Panc1 (cell line): Measurements from ENCODE around the gene TTYH2. TPM values are rescaled to one million over a fixed set of nuclear protein-coding genes. Genes with fewer than 3 reads are reported as not detected.

Source experiments
- ATAC-seq: fragments of 200-7000 bp; cut with Tn5 transposase; 2 replicates; pipeline ENCODE4 v1.9.1; 2020; ENCODE audit warnings: mild to moderate bottlenecking, moderate library complexity
- BruUV-seq: library from RNA; stranded (reverse); fragments of 400-500 nt; replicated peaks from 2 replicates; lab custom pipeline; 2021; lab: Mats Ljungman, UMichigan
- CTCF ChIA-PET: fragments of 300-600 bp; sonication (Branson Sonifier 250); formaldehyde crosslinking; loops from one replicate; lab custom pipeline; 2022; ENCODE audit warnings: antibody characterized with exemption; lab: Charles Lee
- POLR2A ChIA-PET: fragments of 300-600 bp; sonication (Branson Sonifier 250); formaldehyde crosslinking; loops from one replicate; lab custom pipeline; 2022; ENCODE audit warnings: antibody characterized with exemption; lab: Charles Lee
- DNase-seq: peaks from one replicate; pipeline ENCODE4 v3.0.0-alpha.2; 2010; ENCODE audit warnings: low read depth, low spot score
- H3K27ac ChIP-seq: 2 replicates; pipeline ENCODE4 v1.5.1; 2011; ENCODE audit warnings: mild to moderate bottlenecking, low read length, inconsistent platforms
- H3K27me3 ChIP-seq: fragments of 200-500 bp; sonication (Bioruptor generic); 2 replicates; pipeline ENCODE4 v1.6.0; 2014; ENCODE audit warnings: low read length, inconsistent platforms; ENCODE audit not compliant: control insufficient read depth, insufficient read depth
- H3K36me3 ChIP-seq: fragments of 200-500 bp; sonication (Bioruptor generic); 2 replicates; pipeline ENCODE4 v1.5.1; 2014; ENCODE audit warnings: inconsistent platforms, mild to moderate bottlenecking, low read length, moderate library complexity; ENCODE audit not compliant: control insufficient read depth, insufficient read depth
- H3K4me1 ChIP-seq: 2 replicates; pipeline ENCODE4 v1.5.1; 2011; ENCODE audit warnings: inconsistent platforms, mild to moderate bottlenecking, low read length, moderate library complexity; ENCODE audit not compliant: control insufficient read depth, insufficient read depth
- H3K4me3 ChIP-seq, 2 experiments: 2 replicates each; pipeline ENCODE4 v1.5.1; 2011 to 2012; ENCODE audit warnings: low read depth in 2 of 2, low read length in 2 of 2, mild to moderate bottlenecking in 2 of 2, inconsistent platforms in 1 of 2, moderate library complexity in 1 of 2
- H3K9me3 ChIP-seq: fragments of 200-500 bp; sonication (Bioruptor generic); 2 replicates; pipeline ENCODE4 v1.5.1; 2014; ENCODE audit warnings: low read depth, mild to moderate bottlenecking, inconsistent platforms, low read length, moderate library complexity; ENCODE audit not compliant: control insufficient read depth, insufficient read depth
- CTCF ChIP-seq: fragments of 450-650 bp; IDR thresholded peaks from 2 replicates; pipeline ENCODE4 v1.5.1; 2017; ENCODE audit warnings: mild to moderate bottlenecking
- POLR2AphosphoS5 ChIP-seq: IDR thresholded peaks from 2 replicates; pipeline ENCODE4 v1.6.1; 2012; ENCODE audit warnings: mild to moderate bottlenecking, low read depth, low read length, moderate library complexity
- REST ChIP-seq, 2 experiments: IDR thresholded peaks; 2 replicates each; pipeline ENCODE4 v1.6.1; 2011 to 2012; ENCODE audit warnings: low read depth in 2 of 2, control low read depth in 1 of 2, low read length in 1 of 2, mild to moderate bottlenecking in 1 of 2, moderate library complexity in 1 of 2; ENCODE audit not compliant: insufficient read depth in 1 of 2
- SIN3A ChIP-seq: IDR thresholded peaks from 2 replicates; pipeline ENCODE4 v1.6.1; 2012; ENCODE audit warnings: low read depth, mild to moderate bottlenecking, low read length, moderate library complexity, borderline replicate concordance; ENCODE audit not compliant: insufficient read depth
- TCF7L2 ChIP-seq: IDR thresholded peaks from 2 replicates; pipeline ENCODE4 v1.6.1; 2011; ENCODE audit warnings: mild to moderate bottlenecking, low read depth, low read length, inconsistent platforms
- in situ Hi-C: cut with HindIII; loops from 2 replicates; pipeline ENCODE4 v1.10.0; 2016; ENCODE audit warnings: low sequenced_read_pairs, low pct_unique_long_range_greater_than_20kb
- intact Hi-C: fragments of 100-400 bp; cut with micrococcal nuclease; formaldehyde crosslinking; loops from one replicate; pipeline ENCODE4 v1.10.0; 2022; ENCODE audit not compliant: unreplicated experiment
- total RNA-seq: library from RNA; stranded (reverse); gene quantifications from one replicate; pipeline ENCODE4 v1.2.1, GENCODE V29; 2021; ENCODE audit not compliant: unreplicated experiment

TTYH2 gene
- total RNA-seq, 1 experiment from 2014 or later: 8.3 TPM

- ChIA-PET POLR2A (no interaction called here), CTCF (interaction anchor here (0.5 kb wide), 1 partner anchor 70 kb away, joined by 4 read pairs; no protein-coding TSS in a partner anchor)
- H3K4me1 ChIP-seq: no peaks in the 10 kb centered on the region
- no peak for ATAC-seq
- intact Hi-C loops: no loop called here
- H3K4me3 ChIP-seq: no peak overlapping the region
- H3K27me3 ChIP-seq: no peaks in the 10 kb centered on the region
- no TSS peak for BruUV-seq
- no peak for TF ChIP-seq SIN3A
- no peak for TF ChIP-seq POLR2AphosphoS5
- TF ChIP-seq CTCF: no peak
- TF ChIP-seq TCF7L2: no peak
- H3K36me3 ChIP-seq: no peaks in the 10 kb centered on the region
- in situ Hi-C loops: no loop called here
- no peak for DNase-seq
- H3K9me3 ChIP-seq: no peaks in the 10 kb centered on the region
- no peak overlapping the region for H3K27ac ChIP-seq
Measured at GRCh38 chr17:74251569-74251968, 38.2 kb downstream of the TTYH2 start.

GRCh38 chr17:74252211-74252610, 38.8 kb downstream of the TTYH2 start:
- Histone ChIP-seq H3K27ac (no peak overlapping the region), H3K4me1 (no peaks in the 10 kb centered on the region), H3K9me3 (no peaks in the 10 kb centered on the region), H3K27me3 (no peaks in the 10 kb centered on the region), H3K36me3 (no peaks in the 10 kb centered on the region), H3K4me3 (no peak overlapping the region)
- DNase-seq: no peak
- TF ChIP-seq POLR2AphosphoS5 (no peak), REST (IDR thresholded peaks at IDR 0.05; ENCODE audit: insufficient read depth in 1 of 2, low read depth in 2 of 2, low read length in 1 of 2) (no peak), SIN3A (no peak), TCF7L2 (no peak), CTCF (no peak)
- ATAC-seq: no peak
- intact Hi-C loops: no loop called here
- in situ Hi-C loops: no loop called here
- ChIA-PET CTCF (interaction anchor here (0.7 kb wide), 1 partner anchor 44 kb away, joined by 3 read pairs; no protein-coding TSS in a partner anchor), POLR2A (no interaction called here)
- BruUV-seq: no TSS peak
